OCI-LY1 (cell line): Measurements from ENCODE around the gene SLAIN2.

Experiments
- H2AFZ ChIP-seq: fragments of 200-600 bp; sonication (generic), shearing (Covaris generic); 2 replicates; pipeline ENCODE4 v1.6.0; 2014; ENCODE audit warnings: antibody characterized with exemption, mild to moderate bottlenecking, low read length
- H3F3A ChIP-seq: fragments of 200-600 bp; sonication (generic), shearing (Covaris generic); 2 replicates; pipeline ENCODE4 v1.6.0; 2014; ENCODE audit warnings: mild to moderate bottlenecking, antibody characterized with exemption, low read length, moderate library complexity; ENCODE audit not compliant: insufficient read depth
- H3K27ac ChIP-seq: fragments of 200-600 bp; sonication (generic); 2 replicates; pipeline ENCODE4 v1.5.1; 2014; ENCODE audit warnings: low read length, mixed run types, mild to moderate bottlenecking, low read depth; ENCODE audit not compliant: poor library complexity, severe bottlenecking
- H3K27me3 ChIP-seq: fragments of 200-600 bp; sonication (generic); 2 replicates; pipeline ENCODE4 v1.6.0; 2014; ENCODE audit warnings: antibody characterized with exemption, mild to moderate bottlenecking, low read length, moderate library complexity; ENCODE audit not compliant: insufficient read depth
- H3K36me3 ChIP-seq: fragments of 200-600 bp; sonication (generic); 2 replicates; pipeline ENCODE4 v1.6.1; 2014; ENCODE audit warnings: mild to moderate bottlenecking, antibody characterized with exemption, low read length, moderate library complexity, mixed read lengths; ENCODE audit not compliant: insufficient read depth
- H3K4me1 ChIP-seq: fragments of 200-600 bp; sonication (generic); 2 replicates; pipeline ENCODE4 v1.5.1; 2014; ENCODE audit warnings: mild to moderate bottlenecking, low read length, moderate library complexity; ENCODE audit not compliant: insufficient read depth, severe bottlenecking
- H3K4me2 ChIP-seq: fragments of 200-600 bp; sonication (generic), shearing (Covaris generic); 2 replicates; pipeline ENCODE4 v1.6.1; 2014; ENCODE audit warnings: low read length
- H3K4me3 ChIP-seq: fragments of 200-600 bp; sonication (generic); 2 replicates; pipeline ENCODE4 v1.5.1; 2014; ENCODE audit warnings: low read length, low read depth, mild to moderate bottlenecking, mixed read lengths; ENCODE audit not compliant: poor library complexity, severe bottlenecking
- H3K79me2 ChIP-seq: fragments of 200-600 bp; shearing (Covaris generic); 2 replicates; pipeline ENCODE4 v1.6.1; 2016; ENCODE audit warnings: mixed run types, low read length, mixed read lengths; ENCODE audit not compliant: insufficient read depth
- H3K9ac ChIP-seq: fragments of 200-600 bp; sonication (generic), shearing (Covaris generic); 2 replicates; pipeline ENCODE4 v1.6.1; 2014; ENCODE audit warnings: mild to moderate bottlenecking, low read length, mixed read lengths
- H3K9me2 ChIP-seq: fragments of 200-600 bp; sonication (generic), shearing (Covaris generic); 2 replicates; pipeline ENCODE4 v1.6.1; 2014; ENCODE audit warnings: low read depth, mild to moderate bottlenecking, low read length, mixed read lengths
- H3K9me3 ChIP-seq: fragments of 200-600 bp; shearing (Covaris generic); 2 replicates; pipeline ENCODE4 v1.6.1; 2014; ENCODE audit warnings: low read length, mixed read lengths
- H4K20me1 ChIP-seq: fragments of 200-600 bp; sonication (generic), shearing (Covaris generic); 2 replicates; pipeline ENCODE4 v1.6.0; 2016; ENCODE audit warnings: mild to moderate bottlenecking, low read length; ENCODE audit not compliant: insufficient read depth
- EZH2 ChIP-seq: fragments of 200-600 bp; sonication (generic), shearing (Covaris generic); IDR thresholded peaks from 2 replicates; pipeline ENCODE4 v1.8.0; 2017; ENCODE audit warnings: borderline replicate concordance, mixed run types, mild to moderate bottlenecking, antibody characterized with exemption, low read length, moderate library complexity, mixed read lengths
- TF ChIP-seq, protein P1 (sequence below): fragments of 200-600 bp; sonication (generic), shearing (Covaris generic); IDR thresholded peaks from 2 replicates; pipeline ENCODE4 v1.5.1; 2017; ENCODE audit warnings: mild to moderate bottlenecking, antibody characterized with exemption, low read length, moderate library complexity, mixed read lengths

Gene SLAIN2

DNA sequence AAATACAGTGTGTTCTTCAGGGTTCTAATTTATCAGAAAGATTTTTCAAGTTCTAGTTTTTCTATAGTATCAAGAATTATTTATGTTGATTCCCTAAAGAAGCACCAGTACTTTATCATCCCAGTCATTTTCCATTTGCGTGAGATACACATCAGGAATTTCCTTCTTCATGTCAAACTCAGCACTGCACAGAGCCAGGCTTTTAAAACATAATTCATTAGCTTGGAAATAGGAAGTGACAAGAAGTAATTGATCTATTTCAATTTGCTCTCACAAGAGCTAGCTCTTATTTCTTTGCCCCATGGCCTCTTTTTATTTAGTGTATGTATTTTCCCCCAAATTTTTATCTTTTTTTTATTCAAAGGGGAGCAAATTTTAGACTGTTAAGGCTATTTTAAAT is 128.8 kb downstream of the SLAIN2 start:
- Histone ChIP-seq H4K20me1 (no peaks in the 10 kb centered on the region), H3K79me2 (no peaks in the 10 kb centered on the region), H3K4me1 (no peaks in the 10 kb centered on the region), H3F3A (no peaks in the 10 kb centered on the region), H3K9me3 (no peaks in the 10 kb centered on the region), H3K9ac (no peak overlapping the region), H3K27ac (no peak overlapping the region), H3K9me2 (no peaks in the 10 kb centered on the region), H3K36me3 (no peaks in the 10 kb centered on the region), H3K4me3 (no peak overlapping the region), H3K4me2 (no peak overlapping the region), H2AFZ (no peak overlapping the region), H3K27me3 (no peaks in the 10 kb centered on the region)
- TF ChIP-seq EZH2, result no peak
- TF ChIP-seq, protein P1, sequence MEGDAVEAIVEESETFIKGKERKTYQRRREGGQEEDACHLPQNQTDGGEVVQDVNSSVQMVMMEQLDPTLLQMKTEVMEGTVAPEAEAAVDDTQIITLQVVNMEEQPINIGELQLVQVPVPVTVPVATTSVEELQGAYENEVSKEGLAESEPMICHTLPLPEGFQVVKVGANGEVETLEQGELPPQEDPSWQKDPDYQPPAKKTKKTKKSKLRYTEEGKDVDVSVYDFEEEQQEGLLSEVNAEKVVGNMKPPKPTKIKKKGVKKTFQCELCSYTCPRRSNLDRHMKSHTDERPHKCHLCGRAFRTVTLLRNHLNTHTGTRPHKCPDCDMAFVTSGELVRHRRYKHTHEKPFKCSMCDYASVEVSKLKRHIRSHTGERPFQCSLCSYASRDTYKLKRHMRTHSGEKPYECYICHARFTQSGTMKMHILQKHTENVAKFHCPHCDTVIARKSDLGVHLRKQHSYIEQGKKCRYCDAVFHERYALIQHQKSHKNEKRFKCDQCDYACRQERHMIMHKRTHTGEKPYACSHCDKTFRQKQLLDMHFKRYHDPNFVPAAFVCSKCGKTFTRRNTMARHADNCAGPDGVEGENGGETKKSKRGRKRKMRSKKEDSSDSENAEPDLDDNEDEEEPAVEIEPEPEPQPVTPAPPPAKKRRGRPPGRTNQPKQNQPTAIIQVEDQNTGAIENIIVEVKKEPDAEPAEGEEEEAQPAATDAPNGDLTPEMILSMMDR, result no peak

DNA sequence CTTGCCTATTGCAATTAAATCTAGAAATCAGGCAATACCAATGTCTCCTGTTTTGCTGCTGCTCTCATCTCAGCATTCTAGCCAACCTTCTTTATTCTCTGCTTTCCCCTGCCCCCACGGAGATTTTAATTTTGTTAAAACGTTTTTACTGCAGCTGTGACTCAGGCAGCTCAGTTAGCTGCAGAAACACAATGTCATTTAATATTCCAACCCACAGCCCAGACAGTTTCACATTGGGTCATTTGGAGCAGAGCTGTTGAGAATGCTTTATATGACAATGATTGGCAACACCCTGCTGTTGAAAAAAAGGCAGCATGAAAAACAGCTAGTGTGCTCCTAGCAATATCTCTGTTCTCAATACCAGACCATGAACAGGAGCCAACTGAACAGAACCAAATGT is 129.2 kb downstream of the SLAIN2 start:
- Histone ChIP-seq H3K4me3 (no peak overlapping the region), H3K4me2 (no peak overlapping the region), H3K36me3 (no peaks in the 10 kb centered on the region), H3K79me2 (no peaks in the 10 kb centered on the region), H3K27me3 (no peaks in the 10 kb centered on the region), H3K9ac (no peak overlapping the region), H3F3A (no peaks in the 10 kb centered on the region), H3K27ac (no peak overlapping the region), H2AFZ (no peak overlapping the region), H3K4me1 (no peaks in the 10 kb centered on the region), H3K9me2 (no peaks in the 10 kb centered on the region), H3K9me3 (no peaks in the 10 kb centered on the region), H4K20me1 (no peaks in the 10 kb centered on the region)
- no peak for TF ChIP-seq EZH2
- TF ChIP-seq, protein P1, result no peak

DNA sequence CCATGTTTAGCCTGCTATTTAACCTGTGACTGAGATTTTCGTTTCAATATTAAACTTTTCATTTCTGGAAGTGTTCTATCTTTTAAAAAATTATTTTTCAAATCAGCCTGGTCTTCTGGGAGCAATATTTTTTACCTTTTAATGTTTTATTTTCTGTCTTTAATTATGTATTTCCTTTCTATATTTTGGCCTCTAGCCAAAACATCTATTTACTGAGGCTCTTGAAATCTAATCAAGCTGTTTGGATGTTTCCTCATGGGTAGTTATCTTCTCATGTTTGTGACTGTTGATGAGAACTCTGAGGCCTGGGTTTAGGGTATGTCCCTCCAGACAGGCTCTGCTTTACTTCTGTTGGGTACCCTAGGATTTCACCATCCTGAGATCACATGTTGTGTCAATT is 131.5 kb downstream of the SLAIN2 start:
- no peaks in the 10 kb centered on the region for H3F3A ChIP-seq
- no peaks in the 10 kb centered on the region for H4K20me1 ChIP-seq
- H3K9me2 ChIP-seq, result no peaks in the 10 kb centered on the region
- no peak overlapping the region for H3K9ac ChIP-seq
- no peaks in the 10 kb centered on the region for H3K36me3 ChIP-seq
- no peak overlapping the region for H3K27ac ChIP-seq
- H3K9me3 ChIP-seq, result no peaks in the 10 kb centered on the region
- no peaks in the 10 kb centered on the region for H3K4me1 ChIP-seq
- H3K27me3 ChIP-seq, result no peaks in the 10 kb centered on the region
- no peak overlapping the region for H3K4me2 ChIP-seq
- TF ChIP-seq EZH2, result no peak
- no peak overlapping the region for H2AFZ ChIP-seq
- no peaks in the 10 kb centered on the region for H3K79me2 ChIP-seq
- H3K4me3 ChIP-seq, result no peak overlapping the region

DNA sequence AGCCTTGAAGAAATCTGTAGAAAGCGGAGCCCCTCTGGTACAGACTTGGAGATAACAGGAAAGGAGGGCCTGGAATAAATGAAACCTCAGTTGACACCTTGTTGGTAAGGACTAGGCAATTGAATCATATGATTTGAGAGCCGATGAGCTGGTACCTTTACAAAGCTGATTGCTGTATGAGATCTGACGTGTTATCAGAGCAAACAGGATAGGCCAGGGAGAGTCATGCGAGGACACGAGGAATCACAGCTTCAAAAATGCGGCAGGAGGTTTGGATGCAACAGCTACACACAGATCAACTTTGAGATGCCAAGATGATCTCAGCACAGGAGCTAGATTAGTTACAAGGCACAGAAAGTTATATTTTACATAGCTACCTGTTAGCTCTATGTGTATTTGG is 134.4 kb downstream of the SLAIN2 start:
- no peaks in the 10 kb centered on the region for H4K20me1 ChIP-seq
- H3K79me2 ChIP-seq, result no peaks in the 10 kb centered on the region
- H3K4me2 ChIP-seq, result no peak overlapping the region
- TF ChIP-seq, protein P1, result no peak
- TF ChIP-seq EZH2, result no peak
- H2AFZ ChIP-seq, result no peak overlapping the region
- no peak overlapping the region for H3K27ac ChIP-seq
- H3K9me3 ChIP-seq, result no peaks in the 10 kb centered on the region
- no peak overlapping the region for H3K4me3 ChIP-seq
- H3K27me3 ChIP-seq, result no peaks in the 10 kb centered on the region
- H3K9me2 ChIP-seq, result no peaks in the 10 kb centered on the region
- no peaks in the 10 kb centered on the region for H3K36me3 ChIP-seq
- H3F3A ChIP-seq, result no peaks in the 10 kb centered on the region
- no peak overlapping the region for H3K9ac ChIP-seq
- H3K4me1 ChIP-seq, result no peaks in the 10 kb centered on the region
